ENCODE data around the gene PACSIN1.
"Not testable (repeated sequence)": the region's sequence is repeated elsewhere in the genome, so short reads cannot be mapped to it uniquely, and the experiment has no call there.

PACSIN1 gene

GRCh38 chr6:34457742-34458735 is 7.8 kb upstream of the PACSIN1 start:
- no peak for DNase-seq

- DNase-seq = no peak
Measured at GRCh38 chr6:34459899-34460593, 5.8 kb upstream of the PACSIN1 start.

GRCh38 chr6:34460796-34461507 is 4.9 kb upstream of the PACSIN1 start:
- no peak for DNase-seq

GRCh38 chr6:34462010-34462409 is 3.9 kb upstream of the PACSIN1 start:
- no peak for DNase-seq

- DNase-seq = no peak
Measured at GRCh38 chr6:34462551-34462971, 3.3 kb upstream of the PACSIN1 start.

- no peak for DNase-seq
Measured at GRCh38 chr6:34463299-34463698, 2.6 kb upstream of the PACSIN1 start.

- no peak for DNase-seq
Measured at GRCh38 chr6:34463849-34464248, 2.0 kb upstream of the PACSIN1 start.

GRCh38 chr6:34466242-34467185 is 638 bp downstream of the PACSIN1 start:
- DNase-seq = no peak

GRCh38 chr6:34468378-34468892 is 2.6 kb downstream of the PACSIN1 start:
- DNase-seq = no peak

GRCh38 chr6:34469499-34469898 is 3.6 kb downstream of the PACSIN1 start:
- DNase-seq = no peak

- DNase-seq = no peak
Measured at GRCh38 chr6:34472425-34472824, 6.5 kb downstream of the PACSIN1 start.

- DNase-seq = no peak
Measured at GRCh38 chr6:34473967-34474366, 8.1 kb downstream of the PACSIN1 start.

GRCh38 chr6:34474754-34475153 is 8.9 kb downstream of the PACSIN1 start:
- no peak for DNase-seq

- DNase-seq = no peak
Measured at GRCh38 chr6:34475238-34475682, 9.4 kb downstream of the PACSIN1 start.

GRCh38 chr6:34475767-34476328 is 10.0 kb downstream of the PACSIN1 start:
- no peak for DNase-seq

GRCh38 chr6:34476447-34476846 is 10.6 kb downstream of the PACSIN1 start:
- DNase-seq = no peak

GRCh38 chr6:34476921-34477320 is 11.0 kb downstream of the PACSIN1 start:
- no peak for DNase-seq

- no peak for DNase-seq
Measured at GRCh38 chr6:34478796-34479195, 12.9 kb downstream of the PACSIN1 start.

GRCh38 chr6:34483781-34484180 is 17.9 kb downstream of the PACSIN1 start:
- DNase-seq = not testable (repeated sequence)

- no peak for DNase-seq
Measured at GRCh38 chr6:34484391-34484790, 18.5 kb downstream of the PACSIN1 start.

- DNase-seq = no peak
Measured at GRCh38 chr6:34484899-34485298, 19.0 kb downstream of the PACSIN1 start.

All from NCI-H2107 (cell line).